ENCODE data around the gene WDFY4. TPM values are rescaled to one million over a fixed set of nuclear protein-coding genes. Genes with fewer than 3 reads are reported as not detected.

WDFY4 gene
- total and polyA plus RNA-seq, 2 experiments from 2014 or later, result 0.14 TPM; not detected in 1

DNA sequence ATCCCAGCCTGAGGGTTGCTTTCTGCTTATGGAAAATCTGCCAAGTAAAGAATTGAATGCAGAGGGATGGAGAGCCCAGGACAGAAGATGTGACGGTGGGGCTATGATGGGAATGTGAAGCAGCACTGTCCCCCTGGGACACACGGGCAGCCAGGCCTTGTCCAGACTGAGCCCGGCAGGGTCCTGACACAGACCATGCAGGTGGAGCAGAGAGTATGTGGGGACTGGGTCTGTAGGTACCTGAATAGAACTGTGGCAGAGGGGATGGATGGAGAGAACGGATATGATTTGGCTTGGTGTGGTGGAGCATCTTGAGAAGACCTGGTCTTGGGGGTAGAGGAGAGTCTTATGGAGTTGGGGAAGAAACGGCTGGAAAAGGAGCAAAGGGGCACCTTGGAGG lies 255.7 kb downstream of the WDFY4 start:
- no peaks in the 10 kb centered on the region for H3K4me1 ChIP-seq (ENCODE audit: insufficient read depth)
- H3K4me2 ChIP-seq, result no peak overlapping the region
- ATAC-seq (no peak), DNase-seq (ENCODE audit: low spot score) (no peak)
- no peak overlapping the region for H3K4me3 ChIP-seq
- TF ChIP-seq EZH2 (IDR thresholded peaks at IDR 0.05; ENCODE audit: low read depth, unreplicated experiment) (no peak), ZNF331 (CRISPR knock-in tag; IDR thresholded peaks at IDR 0.05; ENCODE audit: low read depth) (no peak), ZNF114 (CRISPR knock-in tag; IDR thresholded peaks at IDR 0.05) (no peak), EZH2phosphoT487 (IDR thresholded peaks at IDR 0.05; ENCODE audit: unreplicated experiment) (no peak), STAT1 (IDR thresholded peaks at IDR 0.05; ENCODE audit: unreplicated experiment) (no peak), JUNB (IDR thresholded peaks at IDR 0.05; ENCODE audit: unreplicated experiment) (no peak)
- TF ChIP-seq, protein P1, sequence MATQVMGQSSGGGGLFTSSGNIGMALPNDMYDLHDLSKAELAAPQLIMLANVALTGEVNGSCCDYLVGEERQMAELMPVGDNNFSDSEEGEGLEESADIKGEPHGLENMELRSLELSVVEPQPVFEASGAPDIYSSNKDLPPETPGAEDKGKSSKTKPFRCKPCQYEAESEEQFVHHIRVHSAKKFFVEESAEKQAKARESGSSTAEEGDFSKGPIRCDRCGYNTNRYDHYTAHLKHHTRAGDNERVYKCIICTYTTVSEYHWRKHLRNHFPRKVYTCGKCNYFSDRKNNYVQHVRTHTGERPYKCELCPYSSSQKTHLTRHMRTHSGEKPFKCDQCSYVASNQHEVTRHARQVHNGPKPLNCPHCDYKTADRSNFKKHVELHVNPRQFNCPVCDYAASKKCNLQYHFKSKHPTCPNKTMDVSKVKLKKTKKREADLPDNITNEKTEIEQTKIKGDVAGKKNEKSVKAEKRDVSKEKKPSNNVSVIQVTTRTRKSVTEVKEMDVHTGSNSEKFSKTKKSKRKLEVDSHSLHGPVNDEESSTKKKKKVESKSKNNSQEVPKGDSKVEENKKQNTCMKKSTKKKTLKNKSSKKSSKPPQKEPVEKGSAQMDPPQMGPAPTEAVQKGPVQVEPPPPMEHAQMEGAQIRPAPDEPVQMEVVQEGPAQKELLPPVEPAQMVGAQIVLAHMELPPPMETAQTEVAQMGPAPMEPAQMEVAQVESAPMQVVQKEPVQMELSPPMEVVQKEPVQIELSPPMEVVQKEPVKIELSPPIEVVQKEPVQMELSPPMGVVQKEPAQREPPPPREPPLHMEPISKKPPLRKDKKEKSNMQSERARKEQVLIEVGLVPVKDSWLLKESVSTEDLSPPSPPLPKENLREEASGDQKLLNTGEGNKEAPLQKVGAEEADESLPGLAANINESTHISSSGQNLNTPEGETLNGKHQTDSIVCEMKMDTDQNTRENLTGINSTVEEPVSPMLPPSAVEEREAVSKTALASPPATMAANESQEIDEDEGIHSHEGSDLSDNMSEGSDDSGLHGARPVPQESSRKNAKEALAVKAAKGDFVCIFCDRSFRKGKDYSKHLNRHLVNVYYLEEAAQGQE (IDR thresholded peaks at IDR 0.05; ENCODE audit: unreplicated experiment), result no peak
- TF ChIP-seq, protein P2, sequence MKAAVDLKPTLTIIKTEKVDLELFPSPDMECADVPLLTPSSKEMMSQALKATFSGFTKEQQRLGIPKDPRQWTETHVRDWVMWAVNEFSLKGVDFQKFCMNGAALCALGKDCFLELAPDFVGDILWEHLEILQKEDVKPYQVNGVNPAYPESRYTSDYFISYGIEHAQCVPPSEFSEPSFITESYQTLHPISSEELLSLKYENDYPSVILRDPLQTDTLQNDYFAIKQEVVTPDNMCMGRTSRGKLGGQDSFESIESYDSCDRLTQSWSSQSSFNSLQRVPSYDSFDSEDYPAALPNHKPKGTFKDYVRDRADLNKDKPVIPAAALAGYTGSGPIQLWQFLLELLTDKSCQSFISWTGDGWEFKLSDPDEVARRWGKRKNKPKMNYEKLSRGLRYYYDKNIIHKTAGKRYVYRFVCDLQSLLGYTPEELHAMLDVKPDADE (IDR thresholded peaks at IDR 0.05), result no peak
- TF ChIP-seq, protein P3, sequence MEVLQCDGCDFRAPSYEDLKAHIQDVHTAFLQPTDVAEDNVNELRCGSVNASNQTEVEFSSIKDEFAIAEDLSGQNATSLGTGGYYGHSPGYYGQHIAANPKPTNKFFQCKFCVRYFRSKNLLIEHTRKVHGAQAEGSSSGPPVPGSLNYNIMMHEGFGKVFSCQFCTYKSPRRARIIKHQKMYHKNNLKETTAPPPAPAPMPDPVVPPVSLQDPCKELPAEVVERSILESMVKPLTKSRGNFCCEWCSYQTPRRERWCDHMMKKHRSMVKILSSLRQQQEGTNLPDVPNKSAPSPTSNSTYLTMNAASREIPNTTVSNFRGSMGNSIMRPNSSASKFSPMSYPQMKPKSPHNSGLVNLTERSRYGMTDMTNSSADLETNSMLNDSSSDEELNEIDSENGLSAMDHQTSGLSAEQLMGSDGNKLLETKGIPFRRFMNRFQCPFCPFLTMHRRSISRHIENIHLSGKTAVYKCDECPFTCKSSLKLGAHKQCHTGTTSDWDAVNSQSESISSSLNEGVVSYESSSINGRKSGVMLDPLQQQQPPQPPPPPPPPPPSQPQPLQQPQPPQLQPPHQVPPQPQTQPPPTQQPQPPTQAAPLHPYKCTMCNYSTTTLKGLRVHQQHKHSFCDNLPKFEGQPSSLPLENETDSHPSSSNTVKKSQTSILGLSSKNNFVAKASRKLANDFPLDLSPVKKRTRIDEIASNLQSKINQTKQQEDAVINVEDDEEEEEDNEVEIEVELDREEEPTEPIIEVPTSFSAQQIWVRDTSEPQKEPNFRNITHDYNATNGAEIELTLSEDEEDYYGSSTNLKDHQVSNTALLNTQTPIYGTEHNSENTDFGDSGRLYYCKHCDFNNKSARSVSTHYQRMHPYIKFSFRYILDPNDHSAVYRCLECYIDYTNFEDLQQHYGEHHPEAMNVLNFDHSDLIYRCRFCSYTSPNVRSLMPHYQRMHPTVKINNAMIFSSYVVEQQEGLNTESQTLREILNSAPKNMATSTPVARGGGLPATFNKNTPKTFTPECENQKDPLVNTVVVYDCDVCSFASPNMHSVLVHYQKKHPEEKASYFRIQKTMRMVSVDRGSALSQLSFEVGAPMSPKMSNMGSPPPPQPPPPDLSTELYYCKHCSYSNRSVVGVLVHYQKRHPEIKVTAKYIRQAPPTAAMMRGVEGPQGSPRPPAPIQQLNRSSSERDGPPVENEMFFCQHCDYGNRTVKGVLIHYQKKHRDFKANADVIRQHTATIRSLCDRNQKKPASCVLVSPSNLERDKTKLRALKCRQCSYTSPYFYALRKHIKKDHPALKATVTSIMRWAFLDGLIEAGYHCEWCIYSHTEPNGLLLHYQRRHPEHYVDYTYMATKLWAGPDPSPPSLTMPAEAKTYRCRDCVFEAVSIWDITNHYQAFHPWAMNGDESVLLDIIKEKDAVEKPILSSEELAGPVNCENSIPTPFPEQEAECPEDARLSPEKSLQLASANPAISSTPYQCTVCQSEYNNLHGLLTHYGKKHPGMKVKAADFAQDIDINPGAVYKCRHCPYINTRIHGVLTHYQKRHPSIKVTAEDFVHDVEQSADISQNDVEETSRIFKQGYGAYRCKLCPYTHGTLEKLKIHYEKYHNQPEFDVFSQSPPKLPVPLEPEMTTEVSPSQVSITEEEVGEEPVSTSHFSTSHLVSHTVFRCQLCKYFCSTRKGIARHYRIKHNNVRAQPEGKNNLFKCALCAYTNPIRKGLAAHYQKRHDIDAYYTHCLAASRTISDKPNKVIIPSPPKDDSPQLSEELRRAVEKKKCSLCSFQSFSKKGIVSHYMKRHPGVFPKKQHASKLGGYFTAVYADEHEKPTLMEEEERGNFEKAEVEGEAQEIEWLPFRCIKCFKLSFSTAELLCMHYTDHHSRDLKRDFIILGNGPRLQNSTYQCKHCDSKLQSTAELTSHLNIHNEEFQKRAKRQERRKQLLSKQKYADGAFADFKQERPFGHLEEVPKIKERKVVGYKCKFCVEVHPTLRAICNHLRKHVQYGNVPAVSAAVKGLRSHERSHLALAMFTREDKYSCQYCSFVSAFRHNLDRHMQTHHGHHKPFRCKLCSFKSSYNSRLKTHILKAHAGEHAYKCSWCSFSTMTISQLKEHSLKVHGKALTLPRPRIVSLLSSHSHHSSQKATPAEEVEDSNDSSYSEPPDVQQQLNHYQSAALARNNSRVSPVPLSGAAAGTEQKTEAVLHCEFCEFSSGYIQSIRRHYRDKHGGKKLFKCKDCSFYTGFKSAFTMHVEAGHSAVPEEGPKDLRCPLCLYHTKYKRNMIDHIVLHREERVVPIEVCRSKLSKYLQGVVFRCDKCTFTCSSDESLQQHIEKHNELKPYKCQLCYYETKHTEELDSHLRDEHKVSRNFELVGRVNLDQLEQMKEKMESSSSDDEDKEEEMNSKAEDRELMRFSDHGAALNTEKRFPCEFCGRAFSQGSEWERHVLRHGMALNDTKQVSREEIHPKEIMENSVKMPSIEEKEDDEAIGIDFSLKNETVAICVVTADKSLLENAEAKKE (CRISPR knock-in tag; IDR thresholded peaks at IDR 0.05), result no peak
- Mint-ChIP-seq H3K27ac (no peak overlapping the region), H3K9me3 (no peaks in the 10 kb centered on the region; the same call in 2 of the 3 replicates), H3K4me1 (peaks cover 3% of the 10 kb centered on the region; the same call in 2 of the 3 replicates), H3K36me3 (ENCODE audit: low read depth) (no peaks in the 10 kb centered on the region), H3K27me3 (ENCODE audit: insufficient read depth, low read depth, poor library complexity) (peaks cover 5% of the 10 kb centered on the region), H3K4me3 (no peak overlapping the region)
- H4K20me1 ChIP-seq (replicated peaks; ENCODE audit: insufficient read depth), result no peaks in the 10 kb centered on the region
- no peak overlapping the region for H3K27ac ChIP-seq (ENCODE audit: low read depth)
- no peaks in the 10 kb centered on the region for H3K79me2 ChIP-seq (replicated peaks; ENCODE audit: insufficient read depth)
- no peak overlapping the region for H2AFZ ChIP-seq
- H3K36me3 ChIP-seq (ENCODE audit: insufficient read depth), result no peaks in the 10 kb centered on the region
- H3K9me2 ChIP-seq (ENCODE audit: insufficient read depth), result no peaks in the 10 kb centered on the region
- H3K27me3 ChIP-seq (ENCODE audit: insufficient read depth), result no peaks in the 10 kb centered on the region
- no peaks in the 10 kb centered on the region for H3F3A ChIP-seq (replicated peaks; ENCODE audit: low read depth)
